Natural killer cell treated with Interleukin-12 subunit alpha and Interleukin-12 subunit beta and Interleukin-15 and Interleukin-18, amount 100 ng/mL, for 72 hours (primary cell): ENCODE data around the gene TNFSF9. TPM values are rescaled to one million over a fixed set of nuclear protein-coding genes. Genes with fewer than 3 reads are reported as not detected.
A peak's percentile ranks its signal among the peaks of the same experiment; 100 is the strongest.
"Not testable (repeated sequence)": the region's sequence is repeated elsewhere in the genome, so short reads cannot be mapped to it uniquely, and the experiment has no call there.

Experiments
- ATAC-seq, 2 donors: fragments of 150-1000 bp; cut with Tn5 transposase in 1 of 2; sonication (Bioruptor Pico), chemical (Tn5 transposase) in 1 of 2; 2 replicates each; pipeline ENCODE4 v1.10.0; 2021
- DNase-seq: peaks from one replicate; pipeline ENCODE4 v3.0.0; 2022; ENCODE audit warnings: low spot score
- H3K27ac Mint-ChIP-seq, 2 donors: 1 replicate in 1 of 2; 2 replicates in 1 of 2; pipeline ENCODE4 v1.8.0; 2022; ENCODE audit warnings: mixed read lengths in 2 of 2, mild to moderate bottlenecking in 1 of 2, moderate library complexity in 1 of 2
- H3K27me3 Mint-ChIP-seq, 2 donors: 1 replicate in 1 of 2; 2 replicates in 1 of 2; pipeline ENCODE4 v1.8.0; 2022; ENCODE audit warnings: mixed read lengths in 2 of 2
- H3K36me3 Mint-ChIP-seq: one replicate; pipeline ENCODE4 v1.8.0; 2022; ENCODE audit warnings: mixed read lengths
- H3K4me1 Mint-ChIP-seq, 2 donors: 1 replicate in 1 of 2; 2 replicates in 1 of 2; pipeline ENCODE4 v1.8.0; 2022; ENCODE audit warnings: low read depth in 2 of 2, mixed read lengths in 2 of 2, mild to moderate bottlenecking in 1 of 2
- H3K4me3 Mint-ChIP-seq: one replicate; pipeline ENCODE4 v1.8.0; 2022; ENCODE audit warnings: mixed read lengths
- H3K9me3 Mint-ChIP-seq: 2 replicates; pipeline ENCODE4 v1.8.0; 2022; ENCODE audit warnings: mixed read lengths
- total RNA-seq, 2 donors: library from RNA; stranded (reverse); gene quantifications; one replicate each; pipeline ENCODE4 v1.2.3, GENCODE V29; 2022

TNFSF9 gene
- total RNA-seq, 2 donors from 2014 or later, result 3.4 to 3.8 TPM

- Mint-ChIP-seq H3K27ac (no peak overlapping the region), H3K9me3 (no peaks in the 10 kb centered on the region), H3K27me3 (no peaks in the 10 kb centered on the region), H3K4me3 (peak overlapping the region; percentile 31), H3K36me3 (no peaks in the 10 kb centered on the region), H3K4me1 (peaks cover 6 to 12% of the 10 kb centered on the region in 2 donors)
- peak; percentile 53 to 85 for ATAC-seq
- peak; percentile 79 for DNase-seq
Observed at GRCh38 chr19:6556480-6557195, 25.8 kb downstream of the TNFSF9 start.

- H3K4me1 Mint-ChIP-seq, H3K9me3 Mint-ChIP-seq, DNase-seq, H3K4me3 Mint-ChIP-seq, ATAC-seq, H3K36me3 Mint-ChIP-seq, H3K27ac Mint-ChIP-seq: not testable (repeated sequence)
- peaks cover 15 to 22% of the 10 kb centered on the region in 2 donors for H3K27me3 Mint-ChIP-seq
Observed at GRCh38 chr19:6562437-6562836, 31.6 kb downstream of the TNFSF9 start.

- Mint-ChIP-seq H3K36me3 (peaks cover 10% of the 10 kb centered on the region), H3K4me3 (no peak overlapping the region), H3K9me3 (peaks cover 3% of the 10 kb centered on the region), H3K27ac (no peak overlapping the region), H3K4me1 (peaks cover 2 to 4% of the 10 kb centered on the region in 2 donors), H3K27me3 (peaks cover 20 to 22% of the 10 kb centered on the region in 2 donors)
- no peak for DNase-seq
- peak in 1 of 2 donors; percentile 57 for ATAC-seq
Observed at GRCh38 chr19:6564393-6564792, 33.6 kb downstream of the TNFSF9 start.

- H3K27me3 Mint-ChIP-seq, result peaks cover 30 to 40% of the 10 kb centered on the region in 2 donors
- peaks cover 14% of the 10 kb centered on the region for H3K36me3 Mint-ChIP-seq
- not testable (repeated sequence) for ATAC-seq, DNase-seq, H3K4me1 Mint-ChIP-seq, H3K9me3 Mint-ChIP-seq, H3K4me3 Mint-ChIP-seq
- peak overlapping the region in 1 of 2 donors; percentile 30 for H3K27ac Mint-ChIP-seq
Observed at GRCh38 chr19:6566727-6567126, 35.9 kb downstream of the TNFSF9 start.

GRCh38 chr19:6568010-6568526 is 37.2 kb downstream of the TNFSF9 start:
- Mint-ChIP-seq H3K4me1 (peaks cover 2 to 4% of the 10 kb centered on the region in 2 donors), H3K4me3 (no peak overlapping the region), H3K27me3 (peaks cover 30 to 35% of the 10 kb centered on the region in 2 donors), H3K27ac (no peak overlapping the region), H3K36me3 (peaks cover 14% of the 10 kb centered on the region), H3K9me3 (peaks cover 7% of the 10 kb centered on the region)
- DNase-seq (no peak), ATAC-seq (no peak)

- no peak overlapping the region for H3K27ac Mint-ChIP-seq
- H3K4me3 Mint-ChIP-seq, result no peak overlapping the region
- peaks cover 30 to 33% of the 10 kb centered on the region in 2 donors for H3K27me3 Mint-ChIP-seq
Observed at GRCh38 chr19:6568816-6569215, 38.0 kb downstream of the TNFSF9 start.

GRCh38 chr19:6570764-6571163 is 39.9 kb downstream of the TNFSF9 start:
- H3K4me3 Mint-ChIP-seq, result no peak overlapping the region
- peaks cover 24 to 25% of the 10 kb centered on the region in 2 donors for H3K27me3 Mint-ChIP-seq
- no peak overlapping the region for H3K27ac Mint-ChIP-seq
- ATAC-seq (no peak), DNase-seq (no peak)
- H3K36me3 Mint-ChIP-seq, result peaks cover 8% of the 10 kb centered on the region
- H3K4me1 Mint-ChIP-seq, result peaks cover 0 to 2% of the 10 kb centered on the region in 2 donors
- peaks cover 3% of the 10 kb centered on the region for H3K9me3 Mint-ChIP-seq

More at GRCh38 chr19:6568816-6569215, 38.0 kb downstream of the TNFSF9 start:
- H3K4me1 Mint-ChIP-seq, result peaks cover 2 to 4% of the 10 kb centered on the region in 2 donors
- DNase-seq, result no peak
- H3K36me3 Mint-ChIP-seq, result peaks cover 14% of the 10 kb centered on the region
- no peak for ATAC-seq
- H3K9me3 Mint-ChIP-seq, result peaks cover 7% of the 10 kb centered on the region

GRCh38 chr19:6571167-6571566 is 40.3 kb downstream of the TNFSF9 start:
- peaks cover 0 to 2% of the 10 kb centered on the region in 2 donors for H3K4me1 Mint-ChIP-seq
- DNase-seq, result no peak

GRCh38 chr19:6572217-6572616 is 41.4 kb downstream of the TNFSF9 start:
- ATAC-seq (no peak), DNase-seq (no peak)
- Mint-ChIP-seq H3K9me3 (peaks cover 3% of the 10 kb centered on the region), H3K27me3 (peaks cover 18 to 19% of the 10 kb centered on the region in 2 donors), H3K27ac (no peak overlapping the region), H3K36me3 (peaks cover 5% of the 10 kb centered on the region), H3K4me3 (no peak overlapping the region), H3K4me1 (peaks cover 0 to 2% of the 10 kb centered on the region in 2 donors)

More at GRCh38 chr19:6571167-6571566, 40.3 kb downstream of the TNFSF9 start:
- no peak overlapping the region for H3K4me3 Mint-ChIP-seq
- peaks cover 23% of the 10 kb centered on the region in 2 donors for H3K27me3 Mint-ChIP-seq
- H3K27ac Mint-ChIP-seq, result no peak overlapping the region
- ATAC-seq, result no peak
- peaks cover 8% of the 10 kb centered on the region for H3K36me3 Mint-ChIP-seq
- peaks cover 3% of the 10 kb centered on the region for H3K9me3 Mint-ChIP-seq

- Mint-ChIP-seq H3K36me3 (peaks cover 5% of the 10 kb centered on the region), H3K4me3 (no peak overlapping the region), H3K27me3 (peaks cover 17 to 18% of the 10 kb centered on the region in 2 donors), H3K27ac (no peak overlapping the region), H3K9me3 (peaks cover 3% of the 10 kb centered on the region), H3K4me1 (peaks cover 0 to 2% of the 10 kb centered on the region in 2 donors)
- no peak for DNase-seq
- ATAC-seq, result no peak
Observed at GRCh38 chr19:6573350-6573749, 42.5 kb downstream of the TNFSF9 start.

GRCh38 chr19:6576869-6577475 is 46.1 kb downstream of the TNFSF9 start:
- peaks cover 0 to 8% of the 10 kb centered on the region in 2 donors for H3K4me1 Mint-ChIP-seq
- H3K4me3 Mint-ChIP-seq, result no peak overlapping the region
- ATAC-seq (no peak), DNase-seq (no peak)
- H3K36me3 Mint-ChIP-seq, result no peaks in the 10 kb centered on the region
- H3K9me3 Mint-ChIP-seq, result no peaks in the 10 kb centered on the region
- H3K27me3 Mint-ChIP-seq, result peaks cover 0 to 13% of the 10 kb centered on the region in 2 donors
- no peak overlapping the region for H3K27ac Mint-ChIP-seq

- no peak for DNase-seq
- Mint-ChIP-seq H3K27ac (no peak overlapping the region), H3K36me3 (no peaks in the 10 kb centered on the region), H3K4me3 (no peak overlapping the region), H3K9me3 (no peaks in the 10 kb centered on the region), H3K27me3 (peaks cover 0 to 11% of the 10 kb centered on the region in 2 donors), H3K4me1 (peaks cover 0 to 8% of the 10 kb centered on the region in 2 donors)
- ATAC-seq, result peak; percentile 43 to 82
Observed at GRCh38 chr19:6577476-6578125, 46.8 kb downstream of the TNFSF9 start.

GRCh38 chr19:6579450-6580178 is 48.8 kb downstream of the TNFSF9 start:
- Mint-ChIP-seq H3K4me1 (peaks cover 0 to 8% of the 10 kb centered on the region in 2 donors), H3K36me3 (no peaks in the 10 kb centered on the region), H3K9me3 (no peaks in the 10 kb centered on the region), H3K4me3 (no peak overlapping the region), H3K27me3 (peaks cover 0 to 11% of the 10 kb centered on the region in 2 donors), H3K27ac (no peak overlapping the region)
- ATAC-seq, result no peak
- no peak for DNase-seq
